ENCODE results near the gene TRPM3.

The TRPM3 gene

GRCh38 chr9:70514273-70514672 is 607.1 kb downstream of the TRPM3 start:
- Histone ChIP-seq H3K27ac (ENCODE audit: poor library complexity, severe bottlenecking) (no peak overlapping the region), H3K4me3 (ENCODE audit: severe bottlenecking) (no peak overlapping the region), H3K27me3 (ENCODE audit: insufficient read depth, poor library complexity, severe bottlenecking) (no peaks in the 10 kb centered on the region), H3K9me3 (ENCODE audit: severe bottlenecking) (no peaks in the 10 kb centered on the region), H3K36me3 (ENCODE audit: low read depth) (no peaks in the 10 kb centered on the region), H3K4me1 (ENCODE audit: insufficient read depth, poor library complexity, severe bottlenecking) (no peaks in the 10 kb centered on the region)
- no peak for TF ChIP-seq CTCF (IDR thresholded peaks at IDR 0.05; ENCODE audit: poor library complexity, severe bottlenecking)
- DNase-seq (ENCODE audit: low spot score) (no peak), ATAC-seq (ENCODE audit: low read depth) (no peak)

- ATAC-seq (ENCODE audit: low read depth) (no peak), DNase-seq (ENCODE audit: low spot score) (no peak)
- no peaks in the 10 kb centered on the region for H3K27me3 ChIP-seq (ENCODE audit: insufficient read depth, poor library complexity, severe bottlenecking)
- TF ChIP-seq CTCF (IDR thresholded peaks at IDR 0.05; ENCODE audit: poor library complexity, severe bottlenecking) = no peak
- H3K4me3 ChIP-seq (ENCODE audit: severe bottlenecking) = no peak overlapping the region
- no peak overlapping the region for H3K27ac ChIP-seq (ENCODE audit: poor library complexity, severe bottlenecking)
- no peaks in the 10 kb centered on the region for H3K4me1 ChIP-seq (ENCODE audit: insufficient read depth, poor library complexity, severe bottlenecking)
- no peaks in the 10 kb centered on the region for H3K36me3 ChIP-seq (ENCODE audit: low read depth)
- H3K9me3 ChIP-seq (ENCODE audit: severe bottlenecking) = no peaks in the 10 kb centered on the region
These were observed 609.6 kb downstream of the TRPM3 start for GRCh38 chr9:70511858-70512257.

GRCh38 chr9:70510157-70510770 is 611.2 kb downstream of the TRPM3 start:
- Histone ChIP-seq H3K36me3 (ENCODE audit: low read depth) (no peaks in the 10 kb centered on the region), H3K27me3 (ENCODE audit: insufficient read depth, poor library complexity, severe bottlenecking) (no peaks in the 10 kb centered on the region), H3K4me1 (ENCODE audit: insufficient read depth, poor library complexity, severe bottlenecking) (no peaks in the 10 kb centered on the region), H3K9me3 (ENCODE audit: severe bottlenecking) (no peaks in the 10 kb centered on the region), H3K4me3 (ENCODE audit: severe bottlenecking) (no peak overlapping the region), H3K27ac (ENCODE audit: poor library complexity, severe bottlenecking) (no peak overlapping the region)
- TF ChIP-seq CTCF (IDR thresholded peaks at IDR 0.05; ENCODE audit: poor library complexity, severe bottlenecking) = peak; percentile 57
- no peak for ATAC-seq (ENCODE audit: low read depth)
- DNase-seq (ENCODE audit: low spot score) = no peak

- Histone ChIP-seq H3K9me3 (ENCODE audit: severe bottlenecking) (no peaks in the 10 kb centered on the region), H3K4me1 (ENCODE audit: insufficient read depth, poor library complexity, severe bottlenecking) (no peaks in the 10 kb centered on the region), H3K27me3 (ENCODE audit: insufficient read depth, poor library complexity, severe bottlenecking) (no peaks in the 10 kb centered on the region), H3K36me3 (ENCODE audit: low read depth) (no peaks in the 10 kb centered on the region), H3K27ac (ENCODE audit: poor library complexity, severe bottlenecking) (no peak overlapping the region), H3K4me3 (ENCODE audit: severe bottlenecking) (no peak overlapping the region)
- TF ChIP-seq CTCF (IDR thresholded peaks at IDR 0.05; ENCODE audit: poor library complexity, severe bottlenecking) = no peak
- no peak for ATAC-seq (ENCODE audit: low read depth)
- no peak for DNase-seq (ENCODE audit: low spot score)
These were observed 615.3 kb downstream of the TRPM3 start for GRCh38 chr9:70506159-70506558.

GRCh38 chr9:70504834-70505233 is 616.6 kb downstream of the TRPM3 start:
- Histone ChIP-seq H3K27me3 (ENCODE audit: insufficient read depth, poor library complexity, severe bottlenecking) (no peaks in the 10 kb centered on the region), H3K4me1 (ENCODE audit: insufficient read depth, poor library complexity, severe bottlenecking) (no peaks in the 10 kb centered on the region), H3K4me3 (ENCODE audit: severe bottlenecking) (no peak overlapping the region), H3K36me3 (ENCODE audit: low read depth) (no peaks in the 10 kb centered on the region), H3K27ac (ENCODE audit: poor library complexity, severe bottlenecking) (no peak overlapping the region), H3K9me3 (ENCODE audit: severe bottlenecking) (no peaks in the 10 kb centered on the region)
- no peak for ATAC-seq (ENCODE audit: low read depth)
- DNase-seq (ENCODE audit: low spot score) = no peak
- TF ChIP-seq CTCF (IDR thresholded peaks at IDR 0.05; ENCODE audit: poor library complexity, severe bottlenecking) = no peak

Data from RWPE2 (cell line).